Liver (tissue), 9 donors: ENCODE measurements around the gene TANGO2. TPM values are rescaled to one million over a fixed set of nuclear protein-coding genes. Genes with fewer than 3 reads are reported as not detected.

Experiments used
- DNase-seq: peaks from one replicate; pipeline ENCODE4 v3.0.0-alpha.2; 2017; ENCODE audit warnings: low spot score
- H3K27ac ChIP-seq, 2 donors: one replicate each; pipeline ENCODE4 v1.7.0; 2013; ENCODE audit warnings: inconsistent platforms in 2 of 2, low read length in 2 of 2, control low read depth in 1 of 2, low read depth in 1 of 2, mild to moderate bottlenecking in 1 of 2
- H3K27me3 ChIP-seq, 4 donors: one replicate each; pipeline versions ENCODE4 v1.6.1 to v1.7.0; 2013; ENCODE audit warnings: low read length in 3 of 4, inconsistent platforms in 1 of 4, mild to moderate bottlenecking in 1 of 4, moderate library complexity in 1 of 4; ENCODE audit not compliant: control insufficient read depth in 4 of 4, insufficient read depth in 4 of 4
- H3K36me3 ChIP-seq, 4 donors: one replicate each; pipeline versions ENCODE4 v1.6.1 to v1.7.0; 2013; ENCODE audit warnings: low read length in 3 of 4, mild to moderate bottlenecking in 3 of 4, low read depth in 1 of 4, moderate library complexity in 1 of 4; ENCODE audit not compliant: control insufficient read depth in 4 of 4, insufficient read depth in 3 of 4
- H3K4me1 ChIP-seq, 4 donors: one replicate each; pipeline versions ENCODE4 v1.6.1 to v1.7.0; 2013; ENCODE audit warnings: low read length in 3 of 4, mild to moderate bottlenecking in 3 of 4, moderate library complexity in 1 of 4; ENCODE audit not compliant: control insufficient read depth in 4 of 4, insufficient read depth in 4 of 4
- H3K4me3 ChIP-seq, 3 donors: one replicate each; pipeline versions ENCODE4 v1.6.1 to v1.7.0; 2013; ENCODE audit warnings: low read length in 3 of 3, control low read depth in 1 of 3, low read depth in 1 of 3, mild to moderate bottlenecking in 1 of 3
- H3K9ac ChIP-seq, 2 donors: one replicate each; pipeline ENCODE4 v1.7.0; 2013; ENCODE audit warnings: low read length in 2 of 2, mild to moderate bottlenecking in 2 of 2, moderate library complexity in 2 of 2, control low read depth in 1 of 2, low read depth in 1 of 2
- H3K9me3 ChIP-seq, 4 donors: one replicate each; pipeline versions ENCODE4 v1.6.1 to v1.7.0; 2013; ENCODE audit warnings: low read length in 3 of 4; ENCODE audit not compliant: control insufficient read depth in 4 of 4
- CTCF ChIP-seq: fragments of 150-350 bp; IDR thresholded peaks from 2 replicates; pipeline ENCODE4 v1.5.1; 2017; ENCODE audit warnings: improper control_type of control experiment, low read depth, low read length; ENCODE audit not compliant: missing input control
- EGR1 ChIP-seq, 2 donors: IDR thresholded peaks; 2 replicates each; pipeline ENCODE4 v1.6.1; 2016 to 2018; ENCODE audit warnings: antibody characterized with exemption in 2 of 2, low read depth in 2 of 2
- HNF4G ChIP-seq: IDR thresholded peaks from 2 replicates; pipeline ENCODE4 v1.6.1; 2016; ENCODE audit warnings: antibody characterized with exemption
- JUND ChIP-seq, 2 donors: IDR thresholded peaks; 2 replicates each; pipeline ENCODE4 v1.6.1; 2016; ENCODE audit warnings: antibody characterized with exemption in 2 of 2
- NR2F2 ChIP-seq: IDR thresholded peaks from 2 replicates; pipeline ENCODE4 v1.6.1; 2016; ENCODE audit warnings: antibody characterized with exemption
- RAD21 ChIP-seq, 2 donors: IDR thresholded peaks; 2 replicates each; pipeline ENCODE4 v1.6.1; 2016; ENCODE audit warnings: antibody characterized with exemption in 2 of 2, mild to moderate bottlenecking in 2 of 2
- SP1 ChIP-seq: IDR thresholded peaks from 2 replicates; pipeline ENCODE4 v1.6.1; 2018; ENCODE audit warnings: antibody characterized with exemption, mild to moderate bottlenecking
- YY1 ChIP-seq: IDR thresholded peaks from 2 replicates; pipeline ENCODE4 v1.6.1; 2016; ENCODE audit warnings: antibody characterized with exemption, mild to moderate bottlenecking
- WGBS: extraction: QIAGEN DNeasy Blood & Tissue Kit; methylation state at CpG from one replicate; pipeline ENCODE4 v1.1.7; 2013; 5-methylcytosine and 5-hydroxymethylcytosine counted together
- polyA plus RNA-seq, 2 donors: library from polyadenylated mRNA; stranded (reverse) in 1 of 2; unstranded in 1 of 2; fragments of 200-250 nt in 1 of 2; fragments of >200 nt in 1 of 2; fragmentation: Nextera tagmentation in 1 of 2; extraction: Ambion mirVana in 1 of 2; gene quantifications; one replicate each; pipeline versions ENCODE4 v1.2.1 to v1.2.3, GENCODE V29; 2013 to 2015
- total RNA-seq, 2 donors: library from RNA; depleted of rRNA; stranded (reverse); fragments of >200 nt; gene quantifications; one replicate each; pipeline ENCODE4 v1.2.3, GENCODE V29; 2014
- TF ChIP-seq, protein P1 (sequence below): IDR thresholded peaks from 2 replicates; pipeline ENCODE4 v1.6.1; 2016; ENCODE audit warnings: antibody characterized with exemption
- donor health status: healthy.
- donor health status: healthy.
- donor health status: healthy.
- donor health status: healthy.
- donor health status: healthy.

TANGO2 gene
- total and polyA plus RNA-seq, 4 donors, result 10.8 to 153 (median 16.1) TPM

- 92% methylated on average over 10 of the region's 10 CpGs for WGBS
- DNase-seq, result no peak
- peaks cover 5 to 35% (median 26%) of the 10 kb centered on the region in 4 donors for H3K4me1 ChIP-seq
- H3K27me3 ChIP-seq, result no peaks in the 10 kb centered on the region
- H3K9me3 ChIP-seq, result no peaks in the 10 kb centered on the region
- H3K9ac ChIP-seq, result no peak overlapping the region
- H3K4me3 ChIP-seq, result no peak overlapping the region
- TF ChIP-seq JUND (IDR thresholded peaks at IDR 0.05), result no peak
- TF ChIP-seq EGR1 (IDR thresholded peaks at IDR 0.05; ENCODE audit: low read depth in 2 of 2), result no peak
- no peak for TF ChIP-seq CTCF
- TF ChIP-seq YY1, result no peak
- TF ChIP-seq SP1, result no peak
- TF ChIP-seq NR2F2, result no peak
- H3K27ac ChIP-seq, result no peak overlapping the region
- no peaks in the 10 kb centered on the region for H3K36me3 ChIP-seq
Measured at GRCh38 chr22:20012741-20013331, 8.1 kb upstream of the TANGO2 start.

- H3K4me3 ChIP-seq, result no peak overlapping the region
- no peak overlapping the region for H3K9ac ChIP-seq
- 48% methylated on average over 11 of the region's 11 CpGs for WGBS
- H3K9me3 ChIP-seq, result no peaks in the 10 kb centered on the region
- peaks cover 5 to 41% (median 28%) of the 10 kb centered on the region in 4 donors for H3K4me1 ChIP-seq
- no peaks in the 10 kb centered on the region for H3K27me3 ChIP-seq
- TF ChIP-seq, protein P1, sequence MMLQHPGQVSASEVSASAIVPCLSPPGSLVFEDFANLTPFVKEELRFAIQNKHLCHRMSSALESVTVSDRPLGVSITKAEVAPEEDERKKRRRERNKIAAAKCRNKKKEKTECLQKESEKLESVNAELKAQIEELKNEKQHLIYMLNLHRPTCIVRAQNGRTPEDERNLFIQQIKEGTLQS, result no peak
- TF ChIP-seq CTCF (peak; percentile 47), RAD21 (IDR thresholded peaks at IDR 0.05) (peak; percentile 68 to 87)
- H3K36me3 ChIP-seq, result no peaks in the 10 kb centered on the region
- H3K27ac ChIP-seq, result no peak overlapping the region
- peak; percentile 77 for DNase-seq
Measured at GRCh38 chr22:20013382-20013871, 7.5 kb upstream of the TANGO2 start.

DNA sequence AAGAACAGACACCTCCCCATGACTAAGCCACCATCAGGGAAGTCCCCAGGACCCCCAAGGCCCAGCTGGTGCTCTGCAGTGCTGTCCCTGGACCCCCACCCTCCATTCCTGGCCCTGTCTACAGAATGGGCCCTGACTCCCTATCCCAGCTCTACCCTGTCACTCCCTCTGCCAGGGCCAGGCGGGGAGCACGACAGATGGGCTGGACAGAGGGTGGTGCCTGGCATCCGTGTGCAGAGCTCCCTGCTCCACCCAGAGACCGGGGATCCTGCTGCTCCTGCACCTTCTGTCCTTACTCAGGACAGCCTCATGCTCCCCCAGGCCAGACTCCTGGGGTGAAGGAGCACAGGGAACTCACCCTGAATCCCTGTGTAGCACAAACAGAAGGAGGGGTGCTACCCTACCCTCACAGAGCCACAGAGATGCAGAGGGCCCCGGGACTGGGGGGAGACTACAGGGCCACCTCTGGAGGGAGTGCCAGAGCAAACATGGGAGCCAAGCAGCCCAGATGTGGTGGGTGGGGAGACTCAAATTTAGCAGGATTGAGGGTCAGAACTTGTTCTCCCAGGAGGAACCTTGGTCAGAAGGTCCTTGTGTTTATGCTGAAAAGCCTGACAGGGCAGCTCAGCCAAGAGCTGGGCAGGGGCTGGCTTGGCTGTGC is 6.3 kb upstream of the TANGO2 start:
- Histone ChIP-seq H3K9ac (no peak overlapping the region), H3K4me1 (peaks cover 5 to 41% (median 28%) of the 10 kb centered on the region in 4 donors), H3K9me3 (no peaks in the 10 kb centered on the region), H3K4me3 (no peak overlapping the region), H3K36me3 (no peaks in the 10 kb centered on the region), H3K27me3 (no peaks in the 10 kb centered on the region), H3K27ac (no peak overlapping the region)
- TF ChIP-seq RAD21 (IDR thresholded peaks at IDR 0.05) (peak in 1 of 2 donors; percentile 18), HNF4G (no peak), NR2F2 (no peak)
- no peak for DNase-seq
- 43% methylated on average over 5 of the region's 5 CpGs for WGBS
